ENCODE data around the gene INO80B. TPM values are rescaled to one million over a fixed set of nuclear protein-coding genes. Genes with fewer than 3 reads are reported as not detected.

Gene INO80B
- polyA plus RNA-seq, 3 donors = 27.8 to 33.3 (median 31.7) TPM

- no peak for DNase-seq (ENCODE audit: extremely low read depth in 1 of 11, low read depth in 9 of 11, low spot score in 4 of 11)
Observed at GRCh38 chr2:74505448-74506246, 50.8 kb downstream of the INO80B start.

DNA sequence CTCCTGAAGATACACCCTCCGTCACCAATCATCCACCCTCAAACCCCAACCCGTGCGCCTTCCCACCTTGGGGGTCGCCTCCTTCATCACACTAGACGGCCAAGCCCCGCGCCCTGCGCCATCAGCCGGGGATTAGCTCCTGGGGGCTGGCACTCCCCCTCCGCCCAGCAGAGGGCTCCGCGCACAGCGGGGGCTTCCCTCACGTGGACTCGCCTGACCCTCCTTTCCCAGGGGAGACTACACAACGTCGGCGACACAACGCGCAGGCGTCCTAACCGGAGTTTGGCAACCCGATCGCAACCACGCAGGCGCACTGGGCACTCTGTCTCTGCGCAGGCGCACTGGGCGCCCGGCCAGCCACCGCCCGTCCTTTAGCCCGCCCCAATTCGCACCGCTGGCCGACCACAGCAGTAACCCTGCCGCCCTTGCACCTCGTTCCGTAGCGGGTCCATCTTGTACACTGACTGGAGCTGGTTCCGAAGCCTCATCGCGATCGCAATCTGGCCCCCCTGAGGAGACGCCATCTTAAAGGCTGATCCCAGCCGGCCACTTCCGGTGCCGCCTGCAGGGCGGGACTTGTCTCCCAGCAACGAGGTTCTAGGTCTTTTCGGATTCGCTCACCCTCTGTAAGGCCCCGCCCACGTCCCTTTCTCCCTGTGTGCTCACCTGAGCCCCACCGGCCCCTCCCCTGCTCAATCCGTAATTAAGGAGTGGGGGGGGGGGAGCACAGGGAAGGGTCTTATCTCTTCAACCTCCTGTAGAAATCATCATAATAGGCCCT lies 52.4 kb downstream of the INO80B start, which contains the start of gene PCGF1:
Gene PCGF1, minus strand, starts transcription at position 551 of the 781 bp plus-strand sequence. Its CDS starts 27 bp downstream, at position 524.
- peak; percentile 95 to 99 (median 99) for DNase-seq (ENCODE audit: extremely low read depth in 1 of 11, low read depth in 9 of 11, low spot score in 4 of 11)

Other genes with a start within 250 kb of the INO80B start
- 1 to 10 TPM; 1.7 to 4.8 (median 3.2) TPM for gene SLC4A5, start 111.7 kb upstream of the INO80B start, polyA plus RNA-seq (ENCODE audit: insufficient read length in 3 of 3)
- 100 to 1,000 TPM; 135 to 169 (median 151) TPM for gene DCTN1, start 74.8 kb upstream of the INO80B start, polyA plus RNA-seq (ENCODE audit: insufficient read length in 3 of 3)
- gene C2orf81, start 33.5 kb upstream of the INO80B start, polyA plus RNA-seq (ENCODE audit: insufficient read length in 3 of 3) = 1 to 10 TPM; 4.6 to 9.6 (median 8.0) TPM
- 10 to 100 TPM; 36.6 to 44.8 (median 43.2) TPM for gene WDR54, start 33.4 kb upstream of the INO80B start, polyA plus RNA-seq (ENCODE audit: insufficient read length in 3 of 3)
- 10 to 100 TPM; 58.0 to 89.3 (median 73.4) TPM for gene RTKN, start 13.2 kb upstream of the INO80B start, polyA plus RNA-seq (ENCODE audit: insufficient read length in 3 of 3)
- 100 to 1,000 TPM in 2 of 3 donors, 10 to 100 TPM in 1; 93.7 to 122 (median 117) TPM for gene WBP1, start 3.4 kb downstream of the INO80B start, polyA plus RNA-seq (ENCODE audit: insufficient read length in 3 of 3)
- 10 to 100 TPM; 48.6 to 51.1 (median 49.0) TPM for gene MOGS, start 10.3 kb downstream of the INO80B start, polyA plus RNA-seq (ENCODE audit: insufficient read length in 3 of 3)
- gene MRPL53, start 17.6 kb downstream of the INO80B start, polyA plus RNA-seq (ENCODE audit: insufficient read length in 3 of 3) = 10 to 100 TPM; 34.3 to 70.2 (median 65.9) TPM
- 10 to 100 TPM in 2 of 3 donors, 1 to 10 TPM in 1; 9.5 to 16.1 (median 11.5) TPM for gene CCDC142, start 27.9 kb downstream of the INO80B start, polyA plus RNA-seq (ENCODE audit: insufficient read length in 3 of 3)
- gene TTC31, start 28.0 kb downstream of the INO80B start, polyA plus RNA-seq (ENCODE audit: insufficient read length in 3 of 3) = 10 to 100 TPM; 26.5 to 35.3 (median 30.2) TPM
- gene LBX2, start 44.5 kb downstream of the INO80B start, polyA plus RNA-seq (ENCODE audit: insufficient read length in 3 of 3) = 1 to 10 TPM; 3.4 to 5.3 (median 4.7) TPM
- 10 to 100 TPM; 23.8 to 26.5 (median 24.8) TPM for gene PCGF1, start 52.6 kb downstream of the INO80B start, polyA plus RNA-seq (ENCODE audit: insufficient read length in 3 of 3)
- under 1 TPM in 2 of 3 donors, not detected in 1; 0.10 to 0.23 TPM for gene TLX2, start 59.4 kb downstream of the INO80B start, polyA plus RNA-seq (ENCODE audit: insufficient read length in 3 of 3)
- gene DQX1, start 71.1 kb downstream of the INO80B start, polyA plus RNA-seq (ENCODE audit: insufficient read length in 3 of 3) = under 1 TPM; 0.14 to 0.82 (median 0.19) TPM
- 100 to 1,000 TPM in 2 of 3 donors, 10 to 100 TPM in 1; 93.2 to 113 (median 107) TPM for gene AUP1, start 74.6 kb downstream of the INO80B start, polyA plus RNA-seq (ENCODE audit: insufficient read length in 3 of 3)
- 10 to 100 TPM; 31.2 to 34.5 (median 31.4) TPM for gene HTRA2, start 74.8 kb downstream of the INO80B start, polyA plus RNA-seq (ENCODE audit: insufficient read length in 3 of 3)
- 10 to 100 TPM in 2 of 3 donors, 1 to 10 TPM in 1; 9.6 to 11.0 (median 10.8) TPM for gene LOXL3, start 98.9 kb downstream of the INO80B start, polyA plus RNA-seq (ENCODE audit: insufficient read length in 3 of 3)
- gene DOK1, start 99.6 kb downstream of the INO80B start, polyA plus RNA-seq (ENCODE audit: insufficient read length in 3 of 3) = 1 to 10 TPM; 7.5 to 9.4 (median 9.3) TPM
- gene M1AP, start 193.2 kb downstream of the INO80B start, polyA plus RNA-seq (ENCODE audit: insufficient read length in 3 of 3) = 1 to 10 TPM in 1 of 3 donors, under 1 TPM in 2; 0.67 to 1.2 (median 0.84) TPM
- gene SEMA4F, start 199.2 kb downstream of the INO80B start, polyA plus RNA-seq (ENCODE audit: insufficient read length in 3 of 3) = 1 to 10 TPM; 6.8 to 8.1 (median 7.3) TPM

All from renal cortex interstitium (tissue), 11 donors.